HepG2 (cell line): ENCODE data around the gene THAP2. TPM values are rescaled to one million over a fixed set of nuclear protein-coding genes. Genes with fewer than 3 reads are reported as not detected.
A peak's percentile ranks its signal among the peaks of the same experiment; 100 is the strongest.

Experiments
- ATF7-NPFF ChIP-seq: sonication (generic); formaldehyde crosslinking; IDR thresholded peaks from 2 replicates; pipeline ENCODE4 v1.8.1; 2023; ENCODE audit warnings: mild to moderate bottlenecking, low read depth, missing genetic modification reagents, moderate library complexity
- FLYWCH1 ChIP-seq: sonication (generic); formaldehyde crosslinking; IDR thresholded peaks from 2 replicates; pipeline ENCODE4 v1.8.1; 2023; ENCODE audit warnings: mild to moderate bottlenecking, missing genetic modification reagents
- GFI1 ChIP-seq: sonication (generic); formaldehyde crosslinking; IDR thresholded peaks from 2 replicates; pipeline ENCODE4 v1.5.0; 2020; ENCODE audit warnings: missing genetic modification reagents, mild to moderate bottlenecking, borderline replicate concordance
- GTF3A ChIP-seq: sonication (generic); formaldehyde crosslinking; conservative IDR thresholded peaks from 2 replicates; pipeline ENCODE4 v1.4.0; 2020; ENCODE audit warnings: mild to moderate bottlenecking, missing genetic modification reagents
- HNRNPH1 ChIP-seq: fragments of 200-400 bp; formaldehyde crosslinking; optimal IDR thresholded peaks from 2 replicates; pipeline ENCODE3; 2017; ENCODE audit warnings: mild to moderate bottlenecking, low read depth, low read length
- IKZF1 ChIP-seq: fragments of 450-650 bp; IDR thresholded peaks from 2 replicates; pipeline ENCODE4 v1.7.1; 2016
- NR2C2 ChIP-seq: sonication (generic); formaldehyde crosslinking; IDR thresholded peaks from 2 replicates; pipeline ENCODE4 v1.4.0; 2020; ENCODE audit warnings: missing genetic modification reagents, mild to moderate bottlenecking, moderate library complexity, borderline replicate concordance
- SMAD9 ChIP-seq: sonication (generic); formaldehyde crosslinking; IDR thresholded peaks from 2 replicates; pipeline ENCODE4 v1.5.1; 2020; ENCODE audit warnings: mild to moderate bottlenecking, missing genetic modification reagents
- SNAPC2 ChIP-seq: sonication (generic); formaldehyde crosslinking; IDR thresholded peaks from 2 replicates; pipeline ENCODE4 v1.8.1; 2022; ENCODE audit warnings: mild to moderate bottlenecking, missing genetic modification reagents
- SRSF9 ChIP-seq: fragments of 200-400 bp; formaldehyde crosslinking; IDR thresholded peaks from 2 replicates; pipeline ENCODE4 v1.6.1; 2018; ENCODE audit warnings: borderline replicate concordance, mild to moderate bottlenecking, low read depth, low read length; ENCODE audit not compliant: insufficient read depth, poor library complexity, severe bottlenecking
- SYNCRIP ChIP-seq: fragments of 200-400 bp; formaldehyde crosslinking; IDR thresholded peaks from 2 replicates; pipeline ENCODE4 v1.6.1; 2018; ENCODE audit warnings: mild to moderate bottlenecking, low read depth, low read length; ENCODE audit not compliant: insufficient read depth
- ZKSCAN1 ChIP-seq: fragments of 150-350 bp; IDR thresholded peaks from 2 replicates; pipeline ENCODE4 v1.6.1; 2014; ENCODE audit warnings: low read length
- ZNF124 ChIP-seq: sonication (generic); formaldehyde crosslinking; IDR thresholded peaks from 2 replicates; pipeline ENCODE4 v1.4.0; 2020; ENCODE audit warnings: missing genetic modification reagents
- ZNF589 ChIP-seq: sonication (generic); formaldehyde crosslinking; conservative IDR thresholded peaks from 2 replicates; pipeline ENCODE4 v1.8.0; 2022; ENCODE audit warnings: mild to moderate bottlenecking, moderate library complexity, missing genetic modification reagents
- ZNF790 ChIP-seq: sonication (generic); formaldehyde crosslinking; IDR thresholded peaks from 2 replicates; pipeline ENCODE4 v1.8.0; 2022; ENCODE audit warnings: missing genetic modification reagents, mild to moderate bottlenecking, borderline replicate concordance
- ZZZ3 ChIP-seq: sonication (generic); formaldehyde crosslinking; IDR thresholded peaks from 2 replicates; pipeline ENCODE4 v1.4.0; 2020; ENCODE audit warnings: missing genetic modification reagents, mild to moderate bottlenecking, borderline replicate concordance
- polyA plus RNA-seq, 8 experiments: library from polyadenylated mRNA; depleted of rRNA in 3 of 8; stranded (reverse) in 7 of 8; unstranded in 1 of 8; fragments of >200 nt; fragmentation: Illumina TruSeq in 4 of 8; extraction: Trizol in 4 of 8; gene quantifications; 2 replicates each; pipeline versions ENCODE4 v1.2.1 to v1.2.3, GENCODE V29; 2011 to 2016; ENCODE audit warnings: low read depth in 4 of 8, missing spikeins in 1 of 8, mixed read lengths in 1 of 8; ENCODE audit not compliant: insufficient read depth in 1 of 8
- total RNA-seq, 5 experiments: library from RNA; depleted of rRNA; stranded (reverse); fragments of >200 nt; fragmentation: Illumina TruSeq; extraction: Trizol; gene quantifications; 2 replicates each; pipeline ENCODE4 v1.2.3, GENCODE V29; 2016; ENCODE audit warnings: low read depth in 1 of 5
- TF ChIP-seq, protein P1 (sequence below): sonication (generic); formaldehyde crosslinking; IDR thresholded peaks from 2 replicates; pipeline ENCODE4 v1.5.0; 2020; ENCODE audit warnings: mild to moderate bottlenecking, missing genetic modification reagents
- TF ChIP-seq, protein P2 (sequence below): sonication (generic); formaldehyde crosslinking; IDR thresholded peaks from 2 replicates; pipeline ENCODE4 v1.9.0; 2022; ENCODE audit warnings: missing genetic modification reagents, mild to moderate bottlenecking, borderline replicate concordance
- TF ChIP-seq, protein P3 (sequence below): sonication (generic); formaldehyde crosslinking; IDR thresholded peaks from 2 replicates; pipeline ENCODE4 v1.4.0; 2020; ENCODE audit warnings: mild to moderate bottlenecking, missing genetic modification reagents
- TF ChIP-seq, protein P4 (sequence below): IDR thresholded peaks from 2 replicates; pipeline ENCODE4 v1.6.1; 2016; ENCODE audit warnings: missing compliant biosample characterization, missing genetic modification reagents, borderline replicate concordance

Gene THAP2
- total and polyA plus RNA-seq, 2 of the 13 experiments (the other 11 are each of a cell fraction or from before 2014, with no cell fraction given) = 5.2 to 6.2 TPM

DNA sequence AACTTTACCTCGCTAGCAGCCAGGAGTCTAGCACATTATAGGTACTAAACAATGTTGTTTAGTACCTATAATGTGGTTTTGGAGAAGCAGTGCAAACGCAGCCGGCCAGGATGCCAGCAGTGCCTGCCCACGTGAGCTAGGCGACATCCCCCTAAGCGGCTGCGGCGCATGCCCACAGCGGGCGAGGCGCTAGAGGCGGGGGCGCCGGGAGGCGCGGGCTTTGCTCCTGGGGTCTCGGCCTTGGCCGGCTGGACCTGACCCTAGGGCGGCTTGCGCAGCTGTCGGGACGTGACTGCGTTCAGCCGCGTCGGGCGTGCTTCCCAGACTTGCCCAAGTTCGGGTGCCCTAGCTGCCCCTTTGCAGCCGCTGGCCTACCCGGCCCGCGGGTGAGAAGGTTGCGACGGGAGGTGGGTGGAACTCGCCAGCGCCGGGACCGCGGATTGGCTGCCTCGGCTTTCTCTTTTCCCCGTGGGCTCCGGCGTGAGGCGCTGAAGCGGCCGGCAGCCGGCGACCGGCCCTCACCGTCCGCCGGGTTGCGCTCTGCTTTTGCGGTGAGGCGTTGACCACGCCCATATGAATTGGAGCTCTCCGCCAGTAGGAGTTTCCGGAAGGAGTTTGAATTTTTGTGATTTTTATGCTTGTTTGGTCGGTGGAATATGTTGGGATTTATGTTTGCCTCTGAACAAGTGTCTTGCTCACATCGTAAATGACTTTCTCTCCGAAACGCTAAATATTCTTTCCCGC, 22.0 kb downstream of the THAP2 start, which contains the start of gene TMEM19 (continued):
- TF ChIP-seq SNAPC2 = peak; percentile 77; the same call in 1 of the 2 replicates
- TF ChIP-seq ZNF124 (CRISPR knock-in tag) = peak; percentile 89; the same call in 1 of the 2 replicates
- no peak for TF ChIP-seq ZNF589 (CRISPR knock-in tag)
- TF ChIP-seq SYNCRIP = no peak
- TF ChIP-seq GFI1 (CRISPR knock-in tag) = peak; percentile 56; the same call in 1 of the 2 replicates
- peak; percentile 81 for TF ChIP-seq NR2C2 (CRISPR knock-in tag)
- TF ChIP-seq SRSF9 = no peak
- peak; percentile 81; the same call in 1 of the 2 replicates for TF ChIP-seq ZNF790 (CRISPR knock-in tag)
- TF ChIP-seq FLYWCH1 = peak; percentile 83; the same call in 1 of the 2 replicates
- TF ChIP-seq, protein P1, sequence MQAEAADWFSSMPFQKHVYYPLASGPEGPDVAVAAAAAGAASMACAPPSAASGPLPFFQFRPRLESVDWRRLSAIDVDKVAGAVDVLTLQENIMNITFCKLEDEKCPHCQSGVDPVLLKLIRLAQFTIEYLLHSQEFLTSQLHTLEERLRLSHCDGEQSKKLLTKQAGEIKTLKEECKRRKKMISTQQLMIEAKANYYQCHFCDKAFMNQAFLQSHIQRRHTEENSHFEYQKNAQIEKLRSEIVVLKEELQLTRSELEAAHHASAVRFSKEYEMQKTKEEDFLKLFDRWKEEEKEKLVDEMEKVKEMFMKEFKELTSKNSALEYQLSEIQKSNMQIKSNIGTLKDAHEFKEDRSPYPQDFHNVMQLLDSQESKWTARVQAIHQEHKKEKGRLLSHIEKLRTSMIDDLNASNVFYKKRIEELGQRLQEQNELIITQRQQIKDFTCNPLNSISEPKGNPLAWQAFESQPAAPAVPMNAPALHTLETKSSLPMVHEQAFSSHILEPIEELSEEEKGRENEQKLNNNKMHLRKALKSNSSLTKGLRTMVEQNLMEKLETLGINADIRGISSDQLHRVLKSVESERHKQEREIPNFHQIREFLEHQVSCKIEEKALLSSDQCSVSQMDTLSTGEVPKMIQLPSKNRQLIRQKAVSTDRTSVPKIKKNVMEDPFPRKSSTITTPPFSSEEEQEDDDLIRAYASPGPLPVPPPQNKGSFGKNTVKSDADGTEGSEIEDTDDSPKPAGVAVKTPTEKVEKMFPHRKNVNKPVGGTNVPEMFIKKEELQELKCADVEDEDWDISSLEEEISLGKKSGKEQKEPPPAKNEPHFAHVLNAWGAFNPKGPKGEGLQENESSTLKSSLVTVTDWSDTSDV (CRISPR knock-in tag) = peak; percentile 78; the same call in 1 of the 2 replicates
- TF ChIP-seq, protein P2, sequence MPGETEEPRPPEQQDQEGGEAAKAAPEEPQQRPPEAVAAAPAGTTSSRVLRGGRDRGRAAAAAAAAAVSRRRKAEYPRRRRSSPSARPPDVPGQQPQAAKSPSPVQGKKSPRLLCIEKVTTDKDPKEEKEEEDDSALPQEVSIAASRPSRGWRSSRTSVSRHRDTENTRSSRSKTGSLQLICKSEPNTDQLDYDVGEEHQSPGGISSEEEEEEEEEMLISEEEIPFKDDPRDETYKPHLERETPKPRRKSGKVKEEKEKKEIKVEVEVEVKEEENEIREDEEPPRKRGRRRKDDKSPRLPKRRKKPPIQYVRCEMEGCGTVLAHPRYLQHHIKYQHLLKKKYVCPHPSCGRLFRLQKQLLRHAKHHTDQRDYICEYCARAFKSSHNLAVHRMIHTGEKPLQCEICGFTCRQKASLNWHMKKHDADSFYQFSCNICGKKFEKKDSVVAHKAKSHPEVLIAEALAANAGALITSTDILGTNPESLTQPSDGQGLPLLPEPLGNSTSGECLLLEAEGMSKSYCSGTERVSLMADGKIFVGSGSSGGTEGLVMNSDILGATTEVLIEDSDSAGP = peak; percentile 91; the same call in 1 of the 2 replicates
- TF ChIP-seq, protein P3, sequence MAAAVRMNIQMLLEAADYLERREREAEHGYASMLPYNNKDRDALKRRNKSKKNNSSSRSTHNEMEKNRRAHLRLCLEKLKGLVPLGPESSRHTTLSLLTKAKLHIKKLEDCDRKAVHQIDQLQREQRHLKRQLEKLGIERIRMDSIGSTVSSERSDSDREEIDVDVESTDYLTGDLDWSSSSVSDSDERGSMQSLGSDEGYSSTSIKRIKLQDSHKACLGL (CRISPR knock-in tag) = peak; percentile 88
- no peak for TF ChIP-seq ZKSCAN1
- no peak for TF ChIP-seq GTF3A
- TF ChIP-seq, protein P4, sequence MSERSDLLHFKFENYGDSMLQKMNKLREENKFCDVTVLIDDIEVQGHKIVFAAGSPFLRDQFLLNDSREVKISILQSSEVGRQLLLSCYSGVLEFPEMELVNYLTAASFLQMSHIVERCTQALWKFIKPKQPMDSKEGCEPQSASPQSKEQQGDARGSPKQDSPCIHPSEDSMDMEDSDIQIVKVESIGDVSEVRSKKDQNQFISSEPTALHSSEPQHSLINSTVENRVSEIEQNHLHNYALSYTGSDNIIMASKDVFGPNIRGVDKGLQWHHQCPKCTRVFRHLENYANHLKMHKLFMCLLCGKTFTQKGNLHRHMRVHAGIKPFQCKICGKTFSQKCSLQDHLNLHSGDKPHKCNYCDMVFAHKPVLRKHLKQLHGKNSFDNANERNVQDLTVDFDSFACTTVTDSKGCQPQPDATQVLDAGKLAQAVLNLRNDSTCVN (CRISPR knock-in tag) = peak; percentile 75; the same call in 1 of the 2 replicates
- peak; percentile 77; the same call in 1 of the 2 replicates for TF ChIP-seq ATF7-NPFF (CRISPR knock-in tag)
- TF ChIP-seq IKZF1 = no peak
- 0 out of 2 replicates have a peak, but pooled peaks have one; percentile 76 for TF ChIP-seq ZZZ3
- no peak for TF ChIP-seq SMAD9
- no peak for TF ChIP-seq HNRNPH1
